Globus pallidus (tissue), 1 donor: ENCODE measurements around the gene RNU1-2.
A peak's percentile ranks its signal among the peaks of the same experiment; 100 is the strongest.
"Not testable (repeated sequence)": the region's sequence is repeated elsewhere in the genome, so short reads cannot be mapped to it uniquely, and the experiment has no call there.

Experiments
- DNase-seq: peaks from one replicate; pipeline ENCODE4 v3.0.0-alpha.2; 2015; ENCODE audit warnings: low spot score

Gene RNU1-2

DNA sequence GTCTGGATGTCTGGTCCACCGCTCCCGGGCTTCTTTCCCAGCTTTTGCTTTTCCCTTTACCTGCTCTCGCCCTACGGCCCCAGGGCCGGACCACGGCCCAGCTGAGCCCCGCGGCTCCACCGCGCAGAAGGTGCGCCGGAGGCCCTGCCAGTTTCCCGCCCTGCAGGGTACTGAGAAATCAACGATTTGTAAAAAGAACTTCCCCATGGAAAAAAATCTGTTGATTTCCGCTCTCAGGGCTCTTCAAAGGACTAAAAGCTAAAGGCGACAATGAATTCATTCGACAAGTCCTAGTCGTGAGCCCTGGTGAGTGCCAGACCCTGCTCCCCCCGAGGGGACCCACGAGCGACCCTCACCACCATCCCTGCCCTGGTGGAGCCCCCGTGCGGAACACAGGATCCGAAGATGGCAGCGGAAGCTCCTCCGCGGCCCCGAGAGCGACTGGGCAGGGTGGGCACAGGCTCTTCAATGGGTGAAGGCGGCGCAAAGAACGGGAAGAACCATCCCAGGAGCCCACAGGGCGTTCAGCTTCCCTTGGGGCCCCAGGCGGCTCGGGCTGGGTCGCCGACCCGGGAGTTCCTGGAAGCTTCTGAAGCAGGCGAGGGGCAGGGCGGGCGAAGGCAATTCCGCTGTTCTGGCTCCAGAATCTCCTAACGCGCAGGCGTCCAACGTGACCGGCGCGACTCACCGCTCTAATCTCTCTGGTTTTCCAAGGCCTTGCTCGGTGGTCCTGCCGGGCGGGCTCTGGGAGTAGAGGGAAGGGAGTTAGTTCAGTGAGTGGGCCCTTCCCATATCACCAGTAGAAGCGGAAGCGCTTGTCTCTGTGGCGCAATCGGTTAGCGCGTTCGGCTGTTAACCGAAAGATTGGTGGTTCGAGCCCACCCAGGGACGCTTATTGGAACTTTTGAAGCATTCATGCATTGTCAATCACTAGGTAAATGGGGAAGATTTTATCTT lies 6.6 kb upstream of the RNU1-2 start:
- peak; percentile 87 for DNase-seq

DNA sequence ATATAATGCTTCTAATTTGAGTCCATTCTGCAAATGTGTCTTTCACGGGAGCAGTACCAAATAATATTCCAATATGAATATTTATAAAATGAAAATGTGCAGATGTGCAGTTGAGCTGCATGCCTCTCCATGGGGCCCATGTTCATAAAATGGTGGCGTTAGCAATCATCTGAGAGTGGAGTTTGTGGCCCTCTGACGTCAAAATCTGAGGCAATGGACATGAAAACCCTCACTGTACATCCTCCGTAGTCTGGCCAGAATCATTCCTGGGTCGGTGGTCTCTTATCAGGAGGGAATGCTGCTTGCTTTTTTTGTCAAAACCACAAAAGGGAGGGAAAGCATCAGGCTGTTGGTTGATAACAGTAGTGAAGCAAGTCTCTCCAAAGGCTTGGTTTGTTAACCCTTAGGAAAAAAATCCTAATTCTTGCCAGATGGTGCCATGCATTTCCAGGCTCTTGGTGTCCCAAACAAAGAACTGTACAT lies 5.2 kb upstream of the RNU1-2 start:
- not testable (repeated sequence) for DNase-seq

DNA sequence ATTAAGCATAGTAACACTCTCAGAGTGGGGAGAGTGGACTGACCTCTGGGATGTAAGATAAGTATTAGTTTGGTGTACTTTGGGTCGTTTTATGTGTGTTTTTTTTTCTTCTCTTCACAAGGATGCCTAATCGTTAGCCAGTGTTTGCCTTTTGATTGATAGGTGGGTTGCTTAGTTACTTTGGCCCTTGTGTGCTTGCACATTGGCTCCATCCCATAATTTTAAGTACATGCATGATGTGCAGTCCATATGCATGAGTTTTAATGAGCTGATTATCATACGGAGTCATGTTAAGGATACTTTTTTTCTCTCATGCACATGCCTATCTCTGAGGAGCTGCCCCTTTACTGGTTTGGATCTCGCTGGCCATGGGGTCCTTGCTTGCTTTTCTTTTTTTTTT lies 4.7 kb upstream of the RNU1-2 start:
- not testable (repeated sequence) for DNase-seq

DNA sequence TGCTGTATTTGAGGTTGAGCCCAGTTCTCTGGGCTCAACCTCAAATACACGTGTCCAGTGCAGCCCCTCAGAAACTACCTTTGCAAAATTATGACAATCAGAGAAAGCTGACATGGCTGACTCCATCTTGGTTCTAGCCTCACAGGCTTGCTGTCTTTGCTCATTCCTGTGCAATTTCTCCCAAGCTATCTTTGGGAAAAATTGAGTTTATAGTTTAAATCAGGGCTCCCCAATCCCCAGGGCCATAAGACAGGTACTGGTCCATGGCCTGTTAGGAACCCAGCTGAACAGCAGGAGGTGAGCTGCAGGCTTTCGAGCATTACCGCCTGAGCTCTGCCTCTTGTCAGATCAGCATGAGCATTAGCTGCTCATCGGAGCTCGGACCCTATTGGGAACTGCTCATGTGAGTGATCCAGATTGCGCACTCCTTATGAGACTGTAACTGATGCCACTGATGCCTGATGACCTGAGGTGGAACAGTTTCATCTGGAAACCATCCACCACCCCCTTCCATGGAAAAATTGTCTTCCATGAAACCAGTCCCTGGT lies 2.7 kb upstream of the RNU1-2 start:
- DNase-seq = not testable (repeated sequence)

DNA sequence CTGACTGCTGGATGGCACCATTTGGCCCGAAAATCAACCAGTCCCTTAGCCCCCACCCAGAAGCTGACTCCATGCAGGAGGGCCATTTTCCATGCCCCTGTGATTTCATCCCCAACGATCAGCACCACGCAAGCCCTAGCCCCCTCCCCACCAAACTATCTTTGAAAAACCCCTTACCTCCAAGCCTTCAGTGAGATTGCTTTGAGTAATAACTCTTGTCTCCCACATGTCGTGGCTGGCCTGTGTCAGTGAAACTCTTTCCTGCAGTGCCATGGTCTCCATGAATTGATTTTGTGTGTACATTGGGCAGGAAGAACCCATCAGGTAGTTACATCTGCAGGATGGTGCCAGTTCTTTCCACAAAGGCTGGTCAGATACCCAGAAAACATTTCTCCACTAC lies 2.0 kb upstream of the RNU1-2 start:
- DNase-seq = not testable (repeated sequence)

DNA sequence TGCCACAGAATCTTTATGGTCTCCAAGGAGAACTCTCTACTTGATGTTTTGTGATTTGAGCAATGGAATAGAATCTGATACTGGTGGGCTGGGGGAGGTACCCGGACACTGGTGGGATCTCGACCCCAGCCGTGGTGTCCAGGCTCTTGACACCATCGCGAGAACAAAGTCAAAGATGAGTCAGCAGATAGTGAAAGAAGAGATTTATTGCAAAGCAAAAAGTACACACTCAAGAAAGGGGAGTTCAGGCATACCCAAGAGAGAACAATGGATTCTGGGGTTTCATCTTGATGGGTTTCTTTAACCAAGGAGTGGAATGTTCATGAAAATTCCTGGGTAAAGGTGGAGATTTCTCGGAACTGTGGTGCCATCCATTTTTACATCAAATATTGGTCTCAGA lies 1.4 kb upstream of the RNU1-2 start:
- not testable (repeated sequence) for DNase-seq

DNA sequence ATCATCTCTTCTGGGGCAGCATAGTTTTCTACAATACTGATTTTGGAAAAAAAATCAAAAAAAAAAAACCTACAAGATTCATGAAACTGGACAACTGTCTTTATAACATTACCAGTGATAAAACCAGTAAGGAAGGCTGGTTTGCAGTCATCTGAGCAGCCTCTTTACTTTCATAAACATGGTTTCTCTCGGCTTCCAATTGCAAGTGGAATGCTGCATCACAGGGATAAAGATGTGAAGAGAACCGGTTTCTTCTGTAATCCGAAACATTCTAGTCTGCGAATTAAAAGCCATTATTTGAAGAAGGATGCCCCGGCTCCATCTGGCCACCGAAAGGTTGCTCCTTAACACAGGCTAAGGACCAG lies 565 bp upstream of the RNU1-2 start:
- DNase-seq = not testable (repeated sequence)

DNA sequence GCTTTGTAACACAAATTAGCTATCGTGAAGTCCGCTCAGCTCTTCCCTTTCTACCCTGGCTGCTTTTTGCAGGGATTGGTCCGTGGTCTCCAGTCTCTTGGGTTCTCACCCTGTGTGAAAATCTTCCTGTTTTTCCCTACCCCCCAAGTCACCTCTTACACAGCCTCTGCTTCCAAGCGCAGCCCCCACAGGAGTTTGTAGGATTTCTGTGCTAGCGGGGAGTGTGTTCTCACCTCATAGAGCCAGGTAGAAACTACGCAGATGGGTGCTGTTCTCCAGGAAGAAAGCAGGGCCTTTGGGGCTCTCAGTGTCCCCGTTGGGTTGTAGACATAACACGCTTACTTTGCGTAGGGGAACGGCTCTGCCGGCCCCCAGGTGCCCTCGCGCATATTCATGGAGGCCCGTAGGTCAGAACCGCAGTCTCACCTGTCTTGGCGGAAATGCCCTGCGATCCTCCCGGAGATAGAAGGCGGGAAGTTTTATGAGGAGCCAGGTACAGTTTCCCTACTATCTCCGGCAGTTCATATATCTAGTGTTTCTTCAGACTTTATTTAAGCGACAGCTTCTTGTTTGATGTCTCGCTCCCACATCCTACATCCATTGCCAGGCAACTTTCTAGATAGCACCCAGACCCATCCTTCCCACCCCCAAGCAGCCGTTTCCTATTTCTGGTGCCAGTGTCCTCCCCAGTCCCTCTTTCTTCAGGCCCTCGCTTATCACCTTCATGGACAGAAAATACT lies 706 bp downstream of the RNU1-2 start:
- not testable (repeated sequence) for DNase-seq

DNA sequence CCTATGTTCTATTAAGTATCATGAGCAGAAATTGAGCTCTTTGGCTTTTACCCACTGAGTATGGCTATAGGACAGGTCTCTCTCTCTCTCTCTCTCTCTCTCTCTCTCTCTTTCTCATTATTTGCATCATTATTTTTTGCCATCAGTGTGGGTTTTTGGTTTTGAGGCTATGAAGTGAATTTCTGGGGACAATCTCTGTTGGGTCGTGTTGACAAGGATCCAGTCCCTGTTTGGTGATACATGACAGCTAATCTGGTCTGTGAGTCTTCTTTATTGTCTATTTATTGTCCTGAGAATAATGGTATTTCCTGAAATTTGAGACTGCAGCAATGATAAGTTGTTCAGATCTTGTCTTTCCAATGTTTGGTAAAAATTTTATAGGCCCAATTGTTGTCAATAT lies 1.9 kb downstream of the RNU1-2 start:
- DNase-seq = not testable (repeated sequence)

DNA sequence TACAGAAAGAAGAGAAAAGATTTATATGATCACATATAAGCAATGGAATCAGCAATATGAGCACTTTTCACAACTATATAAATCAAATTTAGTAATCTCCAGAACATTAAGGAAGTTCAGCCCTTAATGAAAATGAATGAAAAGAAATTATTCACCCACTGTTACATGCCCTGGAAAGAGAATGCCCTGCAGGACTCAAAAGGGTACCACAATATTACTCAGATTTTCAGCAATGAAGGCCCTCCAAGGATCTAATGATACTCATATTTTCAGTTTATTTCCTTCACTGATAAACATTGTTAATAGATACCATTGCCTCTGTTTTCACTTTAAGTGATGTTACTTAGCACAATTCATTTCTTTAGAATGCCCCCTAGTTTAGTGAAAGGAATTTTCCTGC lies 2.5 kb downstream of the RNU1-2 start:
- DNase-seq = not testable (repeated sequence)

DNA sequence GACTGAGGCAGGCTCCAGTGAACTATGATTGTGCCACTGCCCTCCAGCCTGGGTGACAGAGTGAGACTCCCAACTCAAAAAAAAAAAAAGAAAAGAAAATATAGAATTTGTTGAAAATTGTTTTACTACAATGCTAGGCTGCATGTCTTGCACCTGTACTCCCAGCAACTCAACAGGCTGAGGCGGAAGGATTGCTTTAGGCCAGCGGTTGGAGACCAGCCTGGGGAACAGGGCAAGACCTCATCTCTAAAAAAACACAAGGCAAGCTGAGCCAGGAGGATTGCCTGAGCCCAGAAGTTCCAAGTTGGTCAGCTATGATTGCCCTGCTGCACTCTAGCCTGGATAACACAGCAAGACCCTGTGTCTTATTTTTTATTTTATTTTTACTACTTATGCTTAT lies 3.2 kb downstream of the RNU1-2 start:
- not testable (repeated sequence) for DNase-seq

DNA sequence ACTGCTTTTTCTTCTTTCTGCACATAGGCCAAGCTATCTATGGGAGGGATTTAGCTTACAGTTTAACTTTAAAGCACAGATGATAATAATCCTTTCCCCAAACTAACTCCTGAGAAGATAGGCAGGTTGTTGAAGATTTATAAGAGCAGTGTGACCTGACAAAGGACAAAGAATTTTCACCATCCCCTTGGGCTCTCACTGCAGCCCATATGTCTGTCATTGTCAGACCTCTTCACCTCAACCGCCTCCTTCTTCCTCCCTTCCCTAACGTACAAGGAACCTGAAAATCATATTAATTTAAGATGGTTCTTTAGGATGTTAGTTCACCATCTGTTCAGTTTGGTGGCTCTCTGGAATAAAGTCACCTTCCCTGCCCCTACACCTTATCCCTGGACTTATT lies 5.0 kb downstream of the RNU1-2 start:
- DNase-seq = no peak

DNA sequence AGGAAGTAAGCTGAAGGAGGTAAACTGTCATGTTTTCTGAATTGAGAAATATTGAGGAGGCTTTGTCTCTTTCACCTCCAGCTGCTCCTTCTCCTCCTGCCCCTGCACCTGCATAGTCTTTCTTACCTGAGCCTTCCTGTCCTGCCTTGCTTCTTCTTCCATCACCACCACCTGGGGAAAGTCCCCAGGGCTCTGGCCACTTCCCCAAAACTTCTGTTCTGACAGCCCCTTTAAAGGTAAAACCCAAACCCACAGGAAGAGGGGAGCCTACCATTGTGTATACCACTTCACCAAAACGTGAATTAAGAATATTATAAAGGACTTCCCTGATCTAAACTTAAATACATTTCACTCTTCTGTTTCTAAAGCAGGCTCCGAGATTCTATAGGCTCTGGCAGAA lies 5.6 kb downstream of the RNU1-2 start:
- DNase-seq = not testable (repeated sequence)

DNA sequence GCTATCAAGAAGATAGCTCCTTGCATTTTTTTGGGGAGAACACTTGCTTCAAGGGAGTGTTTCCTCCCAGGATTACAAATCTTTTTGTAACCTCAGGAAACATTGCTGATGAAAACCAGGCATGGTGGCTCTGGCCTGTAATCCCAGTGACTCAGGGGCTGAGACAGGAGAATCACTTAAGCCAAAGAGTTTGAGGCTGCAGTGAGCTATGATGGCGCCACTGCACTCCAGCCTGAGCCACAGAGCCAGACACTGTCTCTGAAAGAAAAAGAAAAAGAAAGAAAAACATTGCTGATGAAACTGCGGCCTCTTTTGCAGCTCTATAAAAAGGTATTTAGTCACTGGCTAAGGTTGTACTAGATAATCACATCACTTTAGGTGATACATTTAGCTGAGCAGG lies 7.3 kb downstream of the RNU1-2 start:
- DNase-seq = no peak

DNA sequence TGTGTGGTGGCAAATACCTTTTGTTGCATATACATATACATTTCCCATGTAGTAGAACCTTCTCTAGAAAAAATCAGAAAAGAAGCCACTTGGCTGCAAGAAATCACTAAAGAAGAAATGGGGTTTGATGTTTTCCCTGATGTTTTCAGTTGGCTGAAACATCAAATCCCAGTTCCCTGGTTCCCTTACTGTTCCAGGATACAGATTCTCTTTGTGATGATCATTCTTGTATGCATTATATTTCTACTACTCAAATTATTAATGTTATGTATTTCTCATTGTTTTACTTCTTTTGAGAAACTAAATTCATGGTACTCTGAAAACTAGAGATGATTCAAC lies 7.6 kb downstream of the RNU1-2 start:
- peak; percentile 54 for DNase-seq

DNA sequence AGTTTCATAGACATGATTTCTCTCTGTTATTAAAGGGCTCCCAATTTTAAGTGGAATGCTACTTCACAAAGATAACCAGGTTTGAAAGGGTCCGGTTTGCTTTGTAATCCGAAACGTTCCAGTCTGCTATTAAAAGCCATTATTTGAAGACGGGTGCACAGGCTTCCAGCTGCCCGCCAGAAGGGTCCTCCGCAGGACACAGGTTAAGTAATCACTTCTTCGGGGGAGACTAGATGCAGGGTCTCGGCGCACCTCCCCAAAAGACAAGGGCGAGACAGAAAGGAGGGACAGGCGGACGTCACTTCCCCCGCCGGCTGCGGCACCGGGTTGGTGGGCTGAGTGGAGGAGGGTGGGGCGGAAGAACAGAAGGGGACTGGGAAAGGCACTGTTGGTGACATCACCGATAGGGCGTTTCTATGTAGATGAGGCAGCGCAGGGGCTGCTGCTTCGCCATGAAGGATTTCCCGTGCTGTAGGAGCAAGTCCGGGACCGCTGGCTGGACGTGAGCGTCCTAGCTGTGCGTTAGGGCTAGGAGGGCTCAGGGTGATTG lies 8.9 kb downstream of the RNU1-2 start:
- DNase-seq = peak; percentile 100

DNA sequence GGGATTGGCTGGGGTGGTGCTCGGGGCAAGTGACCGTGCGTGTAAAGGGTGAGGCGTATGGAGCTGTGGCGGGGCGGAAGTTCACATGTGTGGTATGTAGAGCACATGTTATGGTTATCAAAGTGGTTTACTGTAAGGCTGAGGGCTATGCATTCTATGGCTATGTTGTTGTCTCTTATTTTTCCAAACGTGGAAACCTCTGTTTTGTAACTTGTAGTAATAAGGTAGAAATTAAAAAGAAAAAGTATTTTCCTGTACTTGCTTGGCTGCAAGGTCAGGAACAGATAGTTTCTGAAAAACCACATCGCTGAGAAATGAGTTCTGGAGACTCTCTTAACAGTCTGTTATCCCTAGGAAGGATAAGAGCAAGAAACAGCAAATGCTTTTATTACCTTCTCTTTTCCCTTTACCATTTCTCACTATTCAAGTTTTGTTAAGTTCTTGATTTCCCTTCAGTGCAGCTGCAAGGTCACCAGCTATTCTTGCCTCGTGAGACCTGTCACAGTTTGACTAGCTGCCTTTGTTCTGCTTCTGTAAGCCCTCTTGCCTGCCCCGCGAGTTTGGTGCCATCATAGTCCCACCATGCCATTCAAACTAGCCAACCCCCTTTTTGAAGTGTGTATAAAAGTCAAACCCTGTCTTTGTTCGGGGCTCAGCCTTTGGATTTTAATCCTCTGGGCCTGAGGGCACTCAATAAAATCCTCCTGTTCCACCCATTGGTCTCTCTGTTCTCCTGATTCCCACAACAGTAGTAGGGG lies 9.5 kb downstream of the RNU1-2 start:
- DNase-seq = peak; percentile 82

DNA sequence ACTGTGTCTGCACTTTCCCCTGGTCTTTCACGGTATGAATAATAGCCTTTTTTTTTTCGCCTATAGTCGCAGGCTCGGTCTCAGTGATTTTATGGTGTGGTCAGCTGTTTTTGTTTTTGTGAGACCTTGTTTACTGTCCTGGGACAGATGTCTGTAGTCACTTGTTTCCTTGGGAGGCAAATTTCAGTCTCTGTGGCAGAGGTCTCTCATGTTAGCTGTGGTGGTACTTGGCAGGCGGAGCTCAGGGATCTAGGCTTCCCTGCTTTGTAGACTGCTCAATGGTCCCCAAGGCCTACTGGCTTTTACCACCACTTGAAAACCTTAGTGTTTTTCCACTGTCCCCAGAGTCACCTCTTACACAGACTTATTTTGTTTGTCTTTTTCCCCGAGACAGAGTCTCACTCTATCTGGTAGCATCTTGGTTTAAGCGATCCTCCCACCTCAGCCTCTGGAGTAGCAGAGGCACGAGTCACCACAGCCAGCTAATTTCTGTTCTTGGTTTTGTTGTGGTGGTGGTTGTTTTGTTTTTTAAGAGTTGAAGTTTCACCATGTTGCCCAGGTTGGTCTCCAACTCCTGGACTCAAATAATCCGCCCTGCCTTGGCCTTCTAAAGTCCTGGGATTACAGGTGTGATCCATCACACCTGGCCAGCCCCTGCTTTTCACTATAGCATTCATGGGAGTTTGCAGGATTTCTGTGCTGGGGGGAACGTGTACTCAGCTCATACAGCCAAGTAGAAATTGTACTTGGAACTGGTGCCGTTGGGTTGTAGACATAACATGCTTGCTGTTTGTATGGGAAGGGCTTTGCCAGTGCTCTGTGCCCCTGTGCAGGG lies 10.3 kb downstream of the RNU1-2 start:
- no peak for DNase-seq

DNA sequence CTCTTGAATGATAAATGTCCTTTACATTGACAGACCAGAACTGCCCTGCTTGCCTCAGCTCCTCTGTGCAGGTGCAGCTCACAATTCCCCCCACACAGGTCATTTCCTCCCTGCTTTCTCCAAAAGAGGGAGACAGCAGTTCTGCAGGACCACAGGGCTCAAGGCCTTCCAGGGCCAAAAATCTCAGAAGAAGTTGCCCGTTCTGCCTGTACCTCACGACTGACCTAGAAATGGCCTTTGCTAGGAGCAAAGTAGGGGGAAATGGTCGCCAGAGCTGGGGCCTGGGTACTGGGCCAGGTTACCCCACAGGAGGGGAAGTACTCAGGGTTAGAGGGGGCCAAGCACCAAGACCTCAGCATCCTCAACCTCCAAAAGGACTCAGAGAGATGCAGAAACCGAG lies 11.1 kb downstream of the RNU1-2 start:
- DNase-seq = no peak

DNA sequence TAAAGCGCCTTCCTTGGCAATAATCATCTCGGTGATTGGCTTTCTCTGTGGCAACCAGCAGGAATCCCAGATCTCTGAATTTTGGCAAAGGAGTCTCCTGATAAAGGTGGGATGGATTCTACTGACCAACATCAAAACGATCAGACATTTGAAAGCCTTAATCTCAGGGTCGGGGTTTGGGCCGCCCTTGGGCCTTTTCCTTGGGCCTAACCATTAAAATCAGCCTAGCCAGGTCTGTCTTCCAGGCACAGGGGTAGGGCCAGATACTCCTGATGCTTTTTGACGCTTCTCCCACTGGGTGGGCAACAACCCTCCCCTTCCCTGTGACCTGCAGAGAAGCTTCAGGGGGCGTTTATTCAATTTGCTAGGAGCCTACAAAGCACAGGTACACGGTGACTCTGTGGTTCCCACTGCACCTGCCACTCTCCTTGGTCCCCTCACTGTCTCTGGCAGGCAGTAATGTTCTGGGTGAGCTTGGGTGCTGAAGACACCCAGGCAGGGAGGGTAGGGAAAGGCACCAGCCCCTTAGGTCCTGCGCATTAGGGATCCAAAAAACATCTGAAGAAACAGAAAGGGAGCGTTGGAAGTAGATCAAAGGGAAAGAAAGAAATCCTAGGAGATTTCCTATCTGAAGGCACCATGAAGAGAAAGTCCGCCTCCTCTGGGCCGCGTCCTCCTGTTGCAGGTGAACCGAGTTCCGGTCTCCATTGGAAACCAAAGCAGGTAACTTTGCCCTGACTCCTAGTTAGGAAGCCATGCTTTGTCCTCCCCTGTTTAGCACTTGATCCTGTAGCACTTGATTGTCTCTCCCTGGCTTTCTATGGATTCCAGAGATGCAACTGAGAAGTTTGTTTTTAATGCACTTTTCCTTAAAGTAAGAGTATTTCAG lies 12.3 kb downstream of the RNU1-2 start:
- no peak for DNase-seq
